ENCODE data around the gene PRRC2B.

- TF ChIP-seq CTCF (IDR thresholded peaks at IDR 0.05; ENCODE audit: low read depth, low read length) = no peak
- no peak for TF ChIP-seq EZH2phosphoT487 (IDR thresholded peaks at IDR 0.05; ENCODE audit: low read depth)
These were observed 11.5 kb downstream of the PRRC2B start for GRCh38 chr9:131405428-131405827.
